LNCAP (cell line): ENCODE results near the gene TMEM163.

ENCODE experiments used
- CTCF ChIP-seq: fragments of 450-650 bp; IDR thresholded peaks from 2 replicates; pipeline ENCODE4 v1.5.1; 2017; ENCODE audit warnings: mild to moderate bottlenecking

TMEM163 gene

GRCh38 chr2:134470561-134471168, 248.1 kb downstream of the TMEM163 start:
- TF ChIP-seq CTCF: no peak

- TF ChIP-seq CTCF: no peak
Measured at GRCh38 chr2:134469516-134470115, 249.2 kb downstream of the TMEM163 start.

- TF ChIP-seq CTCF: no peak
Measured at GRCh38 chr2:134468776-134469175, 250.0 kb downstream of the TMEM163 start.

- no peak for TF ChIP-seq CTCF
Measured at GRCh38 chr2:134468164-134468563, 250.6 kb downstream of the TMEM163 start.

DNA sequence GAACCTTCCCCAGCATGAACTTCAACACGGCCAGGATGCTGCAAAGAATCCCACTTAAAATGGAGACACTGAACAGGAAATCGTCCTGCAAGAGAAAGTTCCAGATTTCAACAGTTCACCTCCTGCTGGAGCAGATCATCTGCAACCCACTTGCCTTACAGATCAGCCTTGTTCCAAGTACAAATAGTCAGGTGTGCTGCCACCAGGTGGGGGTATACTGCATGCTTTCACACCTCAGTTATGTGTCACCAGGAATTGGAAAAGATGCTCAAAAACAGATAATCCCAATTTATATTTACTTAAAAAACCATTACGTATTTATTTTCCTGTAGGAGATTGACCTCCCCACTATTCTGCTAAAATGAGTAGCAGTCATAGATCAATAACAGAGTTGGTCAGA, 252.7 kb downstream of the TMEM163 start:
- peak; percentile 46 for TF ChIP-seq CTCF

GRCh38 chr2:134465228-134466105, 253.3 kb downstream of the TMEM163 start:
- no peak for TF ChIP-seq CTCF

- TF ChIP-seq CTCF: no peak
Measured at GRCh38 chr2:134463699-134464022, 255.1 kb downstream of the TMEM163 start.
